ENCODE data around the gene CTDSP1.

The CTDSP1 gene

DNA sequence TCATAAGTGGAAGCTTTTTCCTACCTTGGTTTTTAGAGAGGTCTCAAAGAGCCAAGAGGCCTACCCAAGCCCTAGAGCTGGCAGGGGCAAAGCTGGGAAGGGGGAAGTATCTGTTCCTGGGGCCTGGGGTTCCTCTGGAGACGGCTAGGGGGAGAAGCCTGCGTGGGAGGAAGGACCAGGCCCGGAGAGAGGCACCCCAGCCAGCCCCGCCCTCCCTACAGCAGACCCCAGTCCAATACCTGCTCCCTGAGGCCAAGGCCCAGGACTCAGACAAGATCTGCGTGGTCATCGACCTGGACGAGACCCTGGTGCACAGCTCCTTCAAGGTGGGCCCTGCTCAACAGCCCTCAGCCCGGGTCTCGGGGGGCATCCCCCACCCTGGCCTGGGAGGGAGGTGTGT lies 2.2 kb downstream of the CTDSP1 start:
- no peaks in the 10 kb centered on the region for H3K9me3 Mint-ChIP-seq
- no peak for ATAC-seq
- peaks cover 67% of the 10 kb centered on the region for H3K4me1 Mint-ChIP-seq
- peak overlapping the region; percentile 95 for H3K4me3 Mint-ChIP-seq
- DNase-seq (ENCODE audit: low spot score in 2 of 2), result no peak
- peak overlapping the region; percentile 89 for H3K27ac Mint-ChIP-seq
- H3K36me3 Mint-ChIP-seq, result peaks cover 87% of the 10 kb centered on the region

DNA sequence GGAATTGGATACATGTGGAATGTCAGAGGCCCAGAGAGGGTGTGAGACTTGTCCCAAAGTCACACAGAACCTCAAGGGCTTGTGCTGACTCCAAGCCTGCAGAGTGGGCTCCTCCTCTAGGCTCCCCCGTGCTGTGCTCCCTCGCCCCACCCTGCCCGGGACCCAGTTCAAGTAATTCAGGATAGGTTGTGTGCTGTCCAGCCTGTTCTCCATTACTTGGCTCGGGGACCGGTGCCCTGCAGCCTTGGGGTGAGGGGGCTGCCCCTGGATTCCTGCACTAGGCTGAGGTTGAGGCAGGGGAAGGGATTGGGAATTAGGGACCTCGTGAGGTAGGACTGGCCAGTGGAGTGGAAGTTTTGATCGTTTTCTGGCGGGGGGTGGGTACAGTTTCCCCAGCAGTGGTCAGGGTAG lies 2.8 kb downstream of the CTDSP1 start:
- Mint-ChIP-seq H3K4me1 (peaks cover 67% of the 10 kb centered on the region), H3K27ac (peak overlapping the region; percentile 89), H3K9me3 (no peaks in the 10 kb centered on the region), H3K4me3 (peak overlapping the region; percentile 95), H3K36me3 (peaks cover 87% of the 10 kb centered on the region)
- no peak for ATAC-seq
- DNase-seq (ENCODE audit: low spot score in 2 of 2), result no peak

DNA sequence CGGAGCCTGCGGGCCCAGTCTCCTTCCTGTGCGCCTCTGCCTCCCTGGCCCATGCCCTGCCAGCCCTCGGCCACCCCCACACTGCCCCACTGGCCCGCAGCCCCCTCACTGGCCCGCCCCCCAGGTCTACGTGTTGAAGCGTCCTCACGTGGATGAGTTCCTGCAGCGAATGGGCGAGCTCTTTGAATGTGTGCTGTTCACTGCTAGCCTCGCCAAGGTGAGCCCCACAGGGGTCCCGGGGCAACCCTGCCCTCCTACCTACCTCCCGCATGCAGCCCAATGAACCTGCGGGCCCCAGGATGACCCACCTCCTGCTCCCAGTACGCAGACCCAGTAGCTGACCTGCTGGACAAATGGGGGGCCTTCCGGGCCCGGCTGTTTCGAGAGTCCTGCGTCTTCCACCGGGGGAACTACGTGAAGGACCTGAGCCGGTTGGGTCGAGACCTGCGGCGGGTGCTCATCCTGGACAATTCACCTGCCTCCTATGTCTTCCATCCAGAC lies 3.3 kb downstream of the CTDSP1 start:
- DNase-seq (ENCODE audit: low spot score in 2 of 2), result peak in 1 of 2 donors; percentile 51
- H3K9me3 Mint-ChIP-seq, result no peaks in the 10 kb centered on the region
- H3K4me1 Mint-ChIP-seq, result peaks cover 67% of the 10 kb centered on the region
- H3K27ac Mint-ChIP-seq, result peak overlapping the region; percentile 89
- H3K36me3 Mint-ChIP-seq, result peaks cover 87% of the 10 kb centered on the region
- H3K4me3 Mint-ChIP-seq, result peak overlapping the region; percentile 32
- no peak for ATAC-seq

DNA sequence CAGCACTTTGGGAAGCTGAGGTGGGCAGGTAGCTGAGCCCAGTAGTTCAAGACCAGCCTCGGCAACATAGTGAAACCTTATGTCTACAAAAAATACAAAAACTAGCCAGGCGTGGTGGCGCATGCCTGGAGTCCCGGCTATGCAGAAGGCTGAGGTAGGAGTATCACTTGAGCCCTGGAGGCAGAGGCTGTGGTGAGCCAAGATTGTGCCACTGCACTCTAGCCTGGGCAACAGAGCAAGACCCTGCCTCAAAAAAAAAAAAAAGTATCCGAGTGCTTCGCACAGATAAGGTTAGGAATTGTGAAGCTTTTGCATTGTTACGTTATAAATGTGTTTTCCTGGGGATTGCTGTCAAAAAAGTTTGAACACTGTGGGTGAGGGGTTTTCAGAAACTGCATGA lies 4.1 kb downstream of the CTDSP1 start:
- no peaks in the 10 kb centered on the region for H3K9me3 Mint-ChIP-seq
- DNase-seq (ENCODE audit: low spot score in 2 of 2), result no peak
- no peak overlapping the region for H3K4me3 Mint-ChIP-seq
- peaks cover 71% of the 10 kb centered on the region for H3K4me1 Mint-ChIP-seq
- H3K27ac Mint-ChIP-seq, result peak overlapping the region; percentile 89
- ATAC-seq, result no peak
- peaks cover 91% of the 10 kb centered on the region for H3K36me3 Mint-ChIP-seq

DNA sequence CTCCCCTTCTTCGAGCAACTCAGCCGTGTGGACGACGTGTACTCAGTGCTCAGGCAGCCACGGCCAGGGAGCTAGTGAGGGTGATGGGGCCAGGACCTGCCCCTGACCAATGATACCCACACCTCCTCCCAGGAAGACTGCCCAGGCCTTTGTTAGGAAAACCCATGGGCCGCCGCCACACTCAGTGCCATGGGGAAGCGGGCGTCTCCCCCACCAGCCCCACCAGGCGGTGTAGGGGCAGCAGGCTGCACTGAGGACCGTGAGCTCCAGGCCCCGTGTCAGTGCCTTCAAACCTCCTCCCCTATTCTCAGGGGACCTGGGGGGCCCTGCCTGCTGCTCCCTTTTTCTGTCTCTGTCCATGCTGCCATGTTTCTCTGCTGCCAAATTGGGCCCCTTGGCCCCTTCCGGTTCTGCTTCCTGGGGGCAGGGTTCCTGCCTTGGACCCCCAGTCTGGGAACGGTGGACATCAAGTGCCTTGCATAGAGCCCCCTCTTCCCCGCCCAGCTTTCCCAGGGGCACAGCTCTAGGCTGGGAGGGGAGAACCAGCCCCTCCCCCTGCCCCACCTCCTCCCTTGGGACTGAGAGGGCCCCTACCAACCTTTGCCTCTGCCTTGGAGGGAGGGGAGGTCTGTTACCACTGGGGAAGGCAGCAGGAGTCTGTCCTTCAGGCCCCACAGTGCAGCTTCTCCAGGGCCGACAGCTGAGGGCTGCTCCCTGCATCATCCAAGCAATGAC lies 4.8 kb downstream of the CTDSP1 start:
- peak overlapping the region; percentile 89 for H3K27ac Mint-ChIP-seq
- DNase-seq (ENCODE audit: low spot score in 2 of 2), result peak in 1 of 2 donors; percentile 51
- peak overlapping the region; percentile 77 for H3K4me3 Mint-ChIP-seq
- no peaks in the 10 kb centered on the region for H3K9me3 Mint-ChIP-seq
- H3K4me1 Mint-ChIP-seq, result peaks cover 71% of the 10 kb centered on the region
- no peak for ATAC-seq
- peaks cover 89% of the 10 kb centered on the region for H3K36me3 Mint-ChIP-seq

DNA sequence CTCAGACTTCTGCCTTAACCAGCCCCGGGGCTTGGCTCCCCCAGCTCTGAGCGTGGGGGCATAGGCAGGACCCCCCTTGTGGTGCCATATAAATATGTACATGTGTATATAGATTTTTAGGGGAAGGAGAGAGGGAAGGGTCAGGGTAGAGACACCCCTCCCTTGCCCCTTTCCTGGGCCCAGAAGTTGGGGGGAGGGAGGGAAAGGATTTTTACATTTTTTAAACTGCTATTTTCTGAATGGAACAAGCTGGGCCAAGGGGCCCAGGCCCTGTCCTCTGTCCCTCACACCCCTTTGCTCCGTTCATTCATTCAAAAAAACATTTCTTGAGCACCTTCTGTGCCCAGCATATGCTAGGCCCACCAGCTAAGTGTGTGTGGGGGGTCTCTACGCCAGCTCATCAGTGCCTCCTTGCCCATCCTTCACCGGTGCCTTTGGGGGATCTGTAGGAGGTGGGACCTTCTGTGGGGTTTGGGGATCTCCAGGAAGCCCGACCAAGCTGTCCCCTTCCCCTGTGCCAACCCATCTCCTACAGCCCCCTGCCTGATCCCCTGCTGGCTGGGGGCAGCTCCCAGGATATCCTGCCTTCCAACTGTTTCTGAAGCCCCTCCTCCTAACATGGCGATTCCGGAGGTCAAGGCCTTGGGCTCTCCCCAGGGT lies 5.5 kb downstream of the CTDSP1 start:
- Mint-ChIP-seq H3K36me3 (peaks cover 82% of the 10 kb centered on the region), H3K9me3 (no peaks in the 10 kb centered on the region), H3K4me1 (peaks cover 71% of the 10 kb centered on the region), H3K4me3 (peak overlapping the region; percentile 77), H3K27ac (peak overlapping the region; percentile 89)
- no peak for ATAC-seq
- DNase-seq (ENCODE audit: low spot score in 2 of 2), result peak in 1 of 2 donors; percentile 67

DNA sequence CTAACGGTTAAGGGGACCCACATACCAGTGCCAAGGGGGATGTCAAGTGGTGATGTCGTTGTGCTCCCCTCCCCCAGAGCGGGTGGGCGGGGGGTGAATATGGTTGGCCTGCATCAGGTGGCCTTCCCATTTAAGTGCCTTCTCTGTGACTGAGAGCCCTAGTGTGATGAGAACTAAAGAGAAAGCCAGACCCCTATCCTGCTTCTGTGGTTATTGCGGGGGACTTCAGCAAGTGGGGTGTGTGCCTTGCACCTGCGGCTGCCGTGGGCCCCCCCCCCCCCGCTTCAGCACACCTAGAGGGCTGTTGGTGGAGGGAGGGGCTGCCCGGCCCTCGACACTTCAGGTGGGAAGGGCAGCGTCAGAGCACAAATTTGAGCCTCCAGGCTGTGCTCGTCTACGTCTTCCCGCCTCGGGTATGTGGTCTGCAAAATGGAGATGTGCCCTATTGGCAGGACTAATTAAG lies 6.1 kb downstream of the CTDSP1 start:
- peaks cover 79% of the 10 kb centered on the region for H3K36me3 Mint-ChIP-seq
- H3K4me3 Mint-ChIP-seq, result peak overlapping the region; percentile 77
- H3K9me3 Mint-ChIP-seq, result no peaks in the 10 kb centered on the region
- DNase-seq (ENCODE audit: low spot score in 2 of 2) (no peak), ATAC-seq (peak; percentile 48)
- H3K4me1 Mint-ChIP-seq, result peaks cover 71% of the 10 kb centered on the region
- H3K27ac Mint-ChIP-seq, result peak overlapping the region; percentile 89

DNA sequence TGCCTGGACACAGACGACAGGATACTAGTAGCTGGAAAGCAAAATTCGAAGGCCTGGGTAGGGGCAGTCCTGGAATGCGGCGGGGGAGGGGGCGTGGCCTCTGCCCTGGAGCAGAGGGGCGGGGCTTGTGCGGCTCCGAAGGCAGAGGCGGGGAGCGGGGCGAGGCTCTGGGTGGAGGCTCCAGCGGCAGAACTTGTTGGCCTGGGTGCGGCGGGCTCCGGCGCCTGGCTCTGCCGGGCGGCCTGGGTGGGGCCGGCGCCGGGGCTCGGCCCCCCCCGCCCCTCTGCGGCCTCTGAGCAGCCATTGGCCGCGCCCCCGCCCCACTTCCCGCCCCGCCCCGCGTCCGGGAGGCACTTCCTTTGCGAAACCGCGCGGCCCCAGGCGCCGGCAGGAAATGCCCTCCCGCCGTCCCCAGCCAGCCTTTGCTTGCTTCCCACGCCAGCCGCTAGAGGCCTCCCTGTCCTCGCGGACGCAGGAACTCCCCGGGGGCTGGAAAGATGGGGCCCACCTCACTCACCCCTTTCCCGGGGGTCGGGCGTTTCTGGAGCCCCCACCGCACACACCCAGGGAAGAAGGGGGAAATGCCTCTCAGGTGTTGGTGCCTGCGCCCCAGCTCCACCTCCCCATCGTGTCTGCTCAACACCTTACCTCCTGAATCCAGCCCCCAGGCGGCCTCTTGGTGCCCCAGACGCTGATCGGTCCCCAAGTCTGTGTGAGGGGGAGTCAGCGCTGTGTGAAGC lies 6.7 kb downstream of the CTDSP1 start:
- peaks cover 78% of the 10 kb centered on the region for H3K36me3 Mint-ChIP-seq
- H3K4me1 Mint-ChIP-seq, result peaks cover 68% of the 10 kb centered on the region
- H3K27ac Mint-ChIP-seq, result peak overlapping the region; percentile 89

DNA sequence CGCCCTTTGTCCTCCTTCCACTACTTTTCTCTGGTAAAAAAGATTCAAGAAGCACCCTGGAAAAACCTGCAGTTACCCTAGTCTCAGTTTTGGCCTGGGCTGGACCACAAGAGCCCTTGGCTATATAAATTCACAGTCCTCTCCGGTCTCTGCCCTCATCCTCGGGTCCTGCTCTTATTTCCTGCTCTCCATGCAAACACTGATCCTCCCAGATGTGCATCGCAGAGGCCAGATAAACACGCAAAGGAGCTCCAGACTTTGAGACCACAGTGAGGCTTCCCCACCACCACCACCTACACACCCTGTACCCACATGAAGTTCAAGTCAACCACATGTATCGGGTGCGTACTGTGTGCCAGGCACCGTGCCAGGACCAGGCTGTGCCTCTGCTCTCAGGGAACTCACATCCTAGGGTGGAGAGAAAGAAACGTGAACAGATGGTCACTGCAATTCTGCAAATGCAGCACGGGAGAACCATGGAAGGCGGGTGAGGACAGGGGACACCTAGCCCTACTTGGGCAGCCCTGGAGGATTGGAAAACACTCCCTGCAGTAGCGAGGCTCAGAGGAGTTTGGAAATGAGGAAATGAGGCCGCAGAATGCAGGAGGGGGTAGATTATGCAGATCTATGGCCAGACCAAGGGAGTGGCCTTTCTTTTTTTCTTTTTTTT lies 7.4 kb downstream of the CTDSP1 start:
- peak; percentile 42 for ATAC-seq
- peaks cover 61% of the 10 kb centered on the region for H3K4me1 Mint-ChIP-seq
- peak in 1 of 2 donors; percentile 78 for DNase-seq (ENCODE audit: low spot score in 2 of 2)

More for the DNA sequence above, 6.7 kb downstream of the CTDSP1 start:
- H3K4me3 Mint-ChIP-seq, result peak overlapping the region; percentile 77
- DNase-seq (ENCODE audit: low spot score in 2 of 2) (peak; percentile 80 to 94), ATAC-seq (peak; percentile 90)
- no peaks in the 10 kb centered on the region for H3K9me3 Mint-ChIP-seq

DNA sequence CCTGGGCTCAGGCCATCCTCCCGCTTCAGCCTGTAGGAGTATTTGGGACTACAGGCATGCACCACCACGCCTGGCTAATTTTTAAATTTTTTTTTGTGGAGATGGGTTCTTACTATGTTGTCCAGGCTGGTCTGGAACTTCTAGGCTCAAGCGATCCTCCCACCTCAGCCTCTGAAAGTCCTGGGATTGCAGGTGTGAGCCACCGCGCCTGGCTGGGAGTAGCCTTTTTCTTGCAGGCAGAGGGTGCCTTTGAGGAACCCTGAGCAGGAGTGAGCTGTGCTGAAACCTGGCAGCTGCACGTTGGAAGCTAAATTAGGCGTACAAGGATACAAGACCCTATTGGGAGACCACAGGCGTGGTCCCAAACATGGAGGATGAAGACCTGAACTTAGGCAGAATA lies 8.0 kb downstream of the CTDSP1 start:
- H3K4me3 Mint-ChIP-seq, result peak overlapping the region; percentile 77
- peaks cover 64% of the 10 kb centered on the region for H3K36me3 Mint-ChIP-seq
- no peaks in the 10 kb centered on the region for H3K9me3 Mint-ChIP-seq
- H3K27ac Mint-ChIP-seq, result peak overlapping the region; percentile 89
- ATAC-seq, result no peak
- peak in 1 of 2 donors; percentile 52 for DNase-seq (ENCODE audit: low spot score in 2 of 2)
- peaks cover 58% of the 10 kb centered on the region for H3K4me1 Mint-ChIP-seq

More for the DNA sequence above, 7.4 kb downstream of the CTDSP1 start:
- Mint-ChIP-seq H3K4me3 (peak overlapping the region; percentile 77), H3K9me3 (no peaks in the 10 kb centered on the region), H3K27ac (peak overlapping the region; percentile 89), H3K36me3 (peaks cover 70% of the 10 kb centered on the region)

DNA sequence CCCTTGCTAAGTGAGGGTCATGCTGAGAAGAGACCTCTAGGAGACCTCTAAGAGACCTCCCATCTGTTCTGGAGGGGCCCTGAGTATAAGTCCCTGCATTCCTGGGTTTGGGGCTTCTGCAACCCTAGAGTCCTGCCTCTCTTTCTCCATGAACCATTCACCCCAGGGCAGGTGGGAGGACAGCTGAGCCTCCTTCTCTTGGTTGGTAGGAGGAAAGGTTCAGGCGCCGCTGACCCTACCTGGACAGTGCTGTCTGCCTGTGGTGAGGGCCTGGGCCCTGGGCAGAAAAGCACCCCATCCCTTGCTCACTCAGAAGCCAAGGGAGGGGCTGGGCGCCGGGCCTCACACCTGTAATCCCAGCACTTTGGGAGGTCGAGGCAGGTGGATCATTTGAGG lies 18.7 kb downstream of the CTDSP1 start:
- Mint-ChIP-seq H3K36me3 (no peaks in the 10 kb centered on the region), H3K9me3 (no peaks in the 10 kb centered on the region), H3K4me3 (no peak overlapping the region), H3K4me1 (peaks cover 8% of the 10 kb centered on the region), H3K27ac (no peak overlapping the region)
- ATAC-seq (peak; percentile 20), DNase-seq (ENCODE audit: low spot score in 2 of 2) (no peak)

DNA sequence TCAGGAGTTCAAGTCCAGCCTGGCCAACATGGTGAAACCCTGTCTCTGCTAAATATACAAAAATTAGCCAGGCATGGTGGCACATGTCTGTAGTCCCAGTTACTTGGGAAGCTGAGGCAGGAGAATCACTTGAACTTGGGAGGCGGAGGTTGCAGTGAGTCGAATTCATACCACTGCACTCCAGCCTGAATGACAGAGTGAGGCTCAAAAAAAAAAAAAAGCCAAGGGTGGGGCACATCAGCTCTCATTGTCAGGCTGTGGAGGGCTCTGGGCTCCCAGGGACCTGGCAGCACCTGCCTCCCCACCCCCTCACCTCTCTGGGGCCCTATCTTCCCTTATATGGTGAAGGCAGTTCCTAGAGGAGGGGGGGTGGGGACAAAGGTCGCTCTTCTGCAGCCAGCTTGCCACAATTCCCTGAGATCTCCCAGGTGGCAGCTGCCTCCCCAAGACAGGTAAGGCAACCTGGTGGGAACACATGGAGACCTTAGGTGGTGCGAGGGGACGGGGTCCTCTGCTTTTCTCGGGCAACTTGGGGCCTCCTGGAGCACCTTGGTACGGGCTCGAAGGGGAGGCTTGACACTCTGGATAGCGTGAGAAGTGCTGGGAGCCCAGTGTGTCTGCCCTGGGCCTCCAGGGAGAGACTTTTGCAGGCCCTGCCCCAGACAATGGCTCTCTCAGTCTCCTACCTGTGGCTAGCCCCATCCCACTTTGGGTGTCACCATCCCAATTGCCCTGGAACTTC lies 19.2 kb downstream of the CTDSP1 start, which contains the start of gene VIL1:
TSS of gene VIL1 (plus strand) at position 407 of the 742 bp plus-strand sequence. CDS start 4,656 bp downstream, outside the sequence.
- DNase-seq (ENCODE audit: low spot score in 2 of 2), result no peak
- no peaks in the 10 kb centered on the region for H3K36me3 Mint-ChIP-seq
- no peak within 1 kb of the TSS for H3K27ac Mint-ChIP-seq
- no peaks in the 10 kb centered on the region for H3K9me3 Mint-ChIP-seq
- peaks cover 8% of the 10 kb centered on the region for H3K4me1 Mint-ChIP-seq
- H3K4me3 Mint-ChIP-seq, result no peak within 1 kb of the TSS
- no peak for ATAC-seq

DNA sequence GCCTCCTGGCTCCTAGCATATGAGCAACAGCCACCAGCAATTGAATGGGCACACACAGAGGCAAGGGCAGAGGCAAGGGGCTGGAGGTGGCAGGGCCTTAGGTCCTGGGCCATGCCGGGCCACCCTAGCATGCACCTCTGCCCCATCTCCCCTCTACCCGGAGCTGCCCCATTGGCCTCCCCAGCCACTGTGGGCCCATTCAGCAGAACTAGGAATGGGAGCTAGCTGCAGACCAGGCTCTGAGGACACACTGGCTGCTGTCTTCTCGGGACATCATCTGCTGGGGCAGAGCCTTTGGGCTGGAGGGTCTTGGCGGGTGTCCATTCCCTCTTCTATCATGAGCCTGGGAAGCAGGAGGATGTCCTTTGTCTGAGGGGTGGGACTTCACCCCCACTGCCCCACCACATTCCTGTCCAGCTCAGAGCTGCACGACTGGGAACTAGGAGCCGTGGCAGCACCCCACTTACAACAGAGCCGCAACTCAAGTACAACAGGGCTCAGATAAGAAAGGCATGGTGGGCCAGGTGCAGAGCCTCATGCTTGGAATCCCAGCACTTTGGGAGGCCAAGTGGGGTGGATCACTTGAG lies 20.1 kb downstream of the CTDSP1 start:
- ATAC-seq (no peak), DNase-seq (ENCODE audit: low spot score in 2 of 2) (no peak)
- Mint-ChIP-seq H3K27ac (no peak overlapping the region), H3K9me3 (no peaks in the 10 kb centered on the region), H3K4me1 (peaks cover 8% of the 10 kb centered on the region), H3K4me3 (no peak overlapping the region), H3K36me3 (no peaks in the 10 kb centered on the region)

DNA sequence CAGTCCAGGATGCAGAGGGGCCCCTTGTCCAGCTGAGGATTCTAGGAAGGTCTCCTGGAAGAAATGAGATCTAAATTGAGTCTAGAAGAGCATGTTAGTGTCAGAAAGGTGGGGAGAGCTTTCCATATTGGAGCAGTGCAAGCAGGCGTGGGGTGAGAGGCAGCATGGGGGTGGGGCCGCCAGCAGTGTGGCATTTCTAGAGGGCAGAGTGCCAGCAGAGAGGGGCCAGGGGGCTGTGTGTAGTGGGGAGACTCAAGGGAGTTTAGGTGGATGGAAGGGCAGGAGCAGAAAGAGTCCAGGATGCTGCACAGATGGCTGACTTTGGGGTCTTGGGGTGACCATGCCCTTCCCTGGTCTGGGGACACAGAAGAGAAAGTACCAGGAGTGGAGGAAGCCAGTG lies 21.4 kb downstream of the CTDSP1 start:
- DNase-seq (ENCODE audit: low spot score in 2 of 2) (no peak), ATAC-seq (no peak)
- Mint-ChIP-seq H3K36me3 (no peaks in the 10 kb centered on the region), H3K27ac (no peak overlapping the region), H3K4me1 (peaks cover 8% of the 10 kb centered on the region), H3K4me3 (no peak overlapping the region), H3K9me3 (no peaks in the 10 kb centered on the region)
